CD14-positive monocyte (primary cell): ENCODE results near the gene GPR37. TPM values are rescaled to one million over a fixed set of nuclear protein-coding genes. Genes with fewer than 3 reads are reported as not detected.

Experiments
- DNase-seq, 3 donors: peaks; one replicate each; pipeline ENCODE4 v3.0.0-alpha.2; 2011 to 2022
- H2AFZ ChIP-seq: 2 replicates; pipeline ENCODE4 v1.6.0; 2012; ENCODE audit warnings: mild to moderate bottlenecking, low read depth, low read length, inconsistent platforms; ENCODE audit not compliant: insufficient read depth, poor library complexity, severe bottlenecking
- H3K27ac ChIP-seq, 2 donors: 1 replicate in 1 of 2; 2 replicates in 1 of 2; pipeline ENCODE4 v1.5.1; 2012 to 2013; ENCODE audit warnings: low read length in 2 of 2, control low read depth in 1 of 2, inconsistent platforms in 1 of 2, low read depth in 1 of 2, mild to moderate bottlenecking in 1 of 2
- H3K27me3 ChIP-seq, 2 donors: one replicate each; pipeline versions ENCODE4 v1.6.0 to v1.6.1; 2011 to 2013; ENCODE audit warnings: low read length in 2 of 2; ENCODE audit not compliant: control insufficient read depth in 2 of 2, insufficient read depth in 2 of 2
- H3K36me3 ChIP-seq, 2 donors: replicated peaks in 1 of 2; 1 replicate in 1 of 2; 2 replicates in 1 of 2; pipeline versions ENCODE4 v1.5.1 to v1.6.1; 2012 to 2013; ENCODE audit warnings: low read length in 2 of 2, control low read depth in 1 of 2, inconsistent platforms in 1 of 2, mild to moderate bottlenecking in 1 of 2; ENCODE audit not compliant: insufficient read depth in 2 of 2, control insufficient read depth in 1 of 2
- H3K4me1 ChIP-seq, 2 donors: 1 replicate in 1 of 2; 2 replicates in 1 of 2; pipeline versions ENCODE4 v1.5.1 to v1.6.1; 2012 to 2013; ENCODE audit warnings: low read length in 2 of 2, control low read depth in 1 of 2, inconsistent platforms in 1 of 2, mild to moderate bottlenecking in 1 of 2, moderate library complexity in 1 of 2; ENCODE audit not compliant: insufficient read depth in 2 of 2, control insufficient read depth in 1 of 2
- H3K4me2 ChIP-seq: replicated peaks from 2 replicates; pipeline ENCODE3; 2012; ENCODE audit warnings: low read length, moderate library complexity, mild to moderate bottlenecking; ENCODE audit not compliant: poor library complexity, severe bottlenecking; ENCODE audit errors: extremely low read depth
- H3K4me3 ChIP-seq, 3 experiments: fragments of 200-600 bp in 1 of 3; sonication (generic) in 1 of 3; replicated peaks in 1 of 3; 1 replicate in 2 of 3; 2 replicates in 1 of 3; pipeline ENCODE4 v1.5.1; 2011 to 2013; ENCODE audit warnings: low read length in 3 of 3, mild to moderate bottlenecking in 3 of 3, control low read depth in 2 of 3, low read depth in 2 of 3, inconsistent platforms in 1 of 3, moderate library complexity in 1 of 3
- H3K79me2 ChIP-seq: 2 replicates; pipeline ENCODE4 v1.6.0; 2012; ENCODE audit warnings: mild to moderate bottlenecking, control low read depth, inconsistent platforms, low read length, moderate library complexity; ENCODE audit not compliant: insufficient read depth
- H3K9ac ChIP-seq: 2 replicates; pipeline ENCODE4 v1.6.0; 2017; ENCODE audit warnings: low read length, mild to moderate bottlenecking; ENCODE audit not compliant: insufficient read depth, poor library complexity, severe bottlenecking
- H3K9me3 ChIP-seq, 2 donors: replicated peaks in 1 of 2; 1 replicate in 1 of 2; 2 replicates in 1 of 2; pipeline versions ENCODE4 v1.5.1 to v1.6.1; 2012 to 2013; ENCODE audit warnings: low read length in 2 of 2, control low read depth in 1 of 2; ENCODE audit not compliant: control insufficient read depth in 1 of 2, insufficient read depth in 1 of 2
- H4K20me1 ChIP-seq: 2 replicates; pipeline ENCODE4 v1.6.0; 2012; ENCODE audit warnings: mild to moderate bottlenecking, low read length, control low read depth, moderate library complexity; ENCODE audit not compliant: insufficient read depth
- H3K27ac Mint-ChIP-seq, 7 donors: one replicate each; pipeline ENCODE4 v1.8.0; 2020; ENCODE audit warnings: mild to moderate bottlenecking in 7 of 7, mixed read lengths in 7 of 7, moderate library complexity in 6 of 7, inconsistent platforms in 2 of 7
- H3K27me3 Mint-ChIP-seq, 3 donors: one replicate each; pipeline ENCODE4 v1.8.0; 2021 to 2022; ENCODE audit warnings: low read depth in 3 of 3, mild to moderate bottlenecking in 3 of 3, mixed read lengths in 3 of 3, moderate library complexity in 3 of 3, inconsistent platforms in 1 of 3
- H3K36me3 Mint-ChIP-seq, 2 donors: one replicate each; pipeline ENCODE4 v1.8.0; 2020; ENCODE audit warnings: mixed read lengths in 2 of 2, inconsistent platforms in 1 of 2, mild to moderate bottlenecking in 1 of 2
- H3K4me1 Mint-ChIP-seq: one replicate; pipeline ENCODE4 v1.8.0; 2020; ENCODE audit warnings: mild to moderate bottlenecking, mixed read lengths
- H3K4me3 Mint-ChIP-seq, 2 donors: one replicate each; pipeline ENCODE4 v1.8.0; 2020; ENCODE audit warnings: mild to moderate bottlenecking in 2 of 2, mixed read lengths in 2 of 2, moderate library complexity in 1 of 2
- H3K9me3 Mint-ChIP-seq, 7 donors: one replicate each; pipeline ENCODE4 v1.8.0; 2020 to 2022; ENCODE audit warnings: mixed read lengths in 7 of 7, mild to moderate bottlenecking in 6 of 7, moderate library complexity in 6 of 7, inconsistent platforms in 2 of 7
- CTCF ChIP-seq: fragments of 200-600 bp; IDR thresholded peaks from one replicate; pipeline ENCODE4 v1.8.0; 2022; ENCODE audit warnings: antibody characterized with exemption, mild to moderate bottlenecking
- WGBS: methylation state at CpG from one replicate; pipeline ENCODE4 v1.1.5; 2013; ENCODE audit warnings: missing lambda C conversion rate; ENCODE audit not compliant: insufficient coverage; 5-methylcytosine and 5-hydroxymethylcytosine counted together
- intact Hi-C, 2 donors: fragments of 100-400 bp; cut with micrococcal nuclease; formaldehyde crosslinking; loops; one replicate each; pipeline versions ENCODE4 v1.15.0 to v1.15.1; 2023
- polyA plus RNA-seq, 3 donors: library from polyadenylated mRNA; depleted of rRNA in 1 of 3; unstranded in 2 of 3; stranded (reverse) in 1 of 3; fragments of 300-500 nt in 2 of 3; fragments of >200 nt in 1 of 3; fragmentation: Illumina TruSeq in 2 of 3; gene quantifications; 1 replicate in 2 of 3; 2 replicates in 1 of 3; pipeline ENCODE4 v1.2.3, GENCODE V29; 2012 to 2021

The GPR37 gene
- polyA plus RNA-seq, 3 donors = not detected

- peaks cover 0 to 15% of the 10 kb centered on the region in 2 donors for H3K9me3 ChIP-seq
- no peaks in the 10 kb centered on the region for H3K79me2 ChIP-seq
- H3K36me3 ChIP-seq = no peaks in the 10 kb centered on the region
- peaks cover 9 to 12% of the 10 kb centered on the region in 2 donors for H3K4me1 ChIP-seq
- no peak overlapping the region for H3K4me2 ChIP-seq
- Mint-ChIP-seq H3K36me3 (peaks cover 0 to 5% of the 10 kb centered on the region in 2 donors), H3K27ac (peak overlapping the region in 1 of 7 donors; percentile 4), H3K4me3 (no peak overlapping the region), H3K4me1 (peaks cover 10% of the 10 kb centered on the region), H3K27me3 (peaks cover 33 to 42% (median 34%) of the 10 kb centered on the region in 3 donors), H3K9me3 (peaks cover 0 to 19% (median 15%) of the 10 kb centered on the region in 7 donors)
- TF ChIP-seq CTCF = no peak
- no peak overlapping the region for H3K4me3 ChIP-seq
- H3K27me3 ChIP-seq = peaks cover 28 to 39% of the 10 kb centered on the region in 2 donors
- no peak overlapping the region for H3K27ac ChIP-seq
- H3K9ac ChIP-seq = no peak overlapping the region
- intact Hi-C loops = no loop called here
- H4K20me1 ChIP-seq = no peaks in the 10 kb centered on the region
- WGBS = no CpG with 5 or more reads among the region's 2 CpGs
- H2AFZ ChIP-seq = no peak overlapping the region
- no peak for DNase-seq
These were observed 4.4 kb downstream of the GPR37 start for GRCh38 chr7:124761164-124761715.

- Mint-ChIP-seq H3K4me1 (no peaks in the 10 kb centered on the region), H3K27me3 (peaks cover 7 to 16% (median 12%) of the 10 kb centered on the region in 3 donors), H3K36me3 (no peaks in the 10 kb centered on the region), H3K27ac (no peak overlapping the region), H3K4me3 (no peak overlapping the region), H3K9me3 (peaks cover 0 to 4% (median 0%) of the 10 kb centered on the region in 7 donors)
- no peak overlapping the region for H3K4me2 ChIP-seq
- H3K27me3 ChIP-seq = peaks cover 8 to 12% of the 10 kb centered on the region in 2 donors
- DNase-seq = no peak
- intact Hi-C loops = no loop called here
- H4K20me1 ChIP-seq = no peaks in the 10 kb centered on the region
- WGBS = no CpG with 5 or more reads among the region's 2 CpGs
- no peak overlapping the region for H3K27ac ChIP-seq
- H3K9me3 ChIP-seq = peaks cover 0 to under 1% of the 10 kb centered on the region in 2 donors
- no peaks in the 10 kb centered on the region for H3K4me1 ChIP-seq
- no peaks in the 10 kb centered on the region for H3K36me3 ChIP-seq
- H3K79me2 ChIP-seq = no peaks in the 10 kb centered on the region
- TF ChIP-seq CTCF = no peak
- no peak overlapping the region for H3K9ac ChIP-seq
- H2AFZ ChIP-seq = no peak overlapping the region
- H3K4me3 ChIP-seq = no peak overlapping the region
These were observed 7.3 kb downstream of the GPR37 start for GRCh38 chr7:124758327-124758726.
